Stimulated activated naive CD4-positive, alpha-beta T cell (primary cell): ENCODE results near the gene VPS9D1.
A peak's percentile ranks its signal among the peaks of the same experiment; 100 is the strongest.
"Not testable (repeated sequence)": the region's sequence is repeated elsewhere in the genome, so short reads cannot be mapped to it uniquely, and the experiment has no call there.

Experiments
- DNase-seq, 6 experiments: peaks; one replicate each; lab custom pipeline; 2025; lab: John Stamatoyannopoulos, UW

The VPS9D1 gene

GRCh38 chr16:89693931-89694783 lies 26.5 kb downstream of the VPS9D1 start:
- no peak for DNase-seq

- DNase-seq: no peak
These were observed 27.4 kb downstream of the VPS9D1 start for GRCh38 chr16:89693289-89693731.

- DNase-seq: no peak
These were observed 28.6 kb downstream of the VPS9D1 start for GRCh38 chr16:89691986-89692569.

GRCh38 chr16:89691231-89691985 lies 29.3 kb downstream of the VPS9D1 start:
- no peak for DNase-seq

GRCh38 chr16:89690392-89690901 lies 30.3 kb downstream of the VPS9D1 start:
- DNase-seq: no peak

GRCh38 chr16:89689621-89690020 lies 31.1 kb downstream of the VPS9D1 start:
- DNase-seq: not testable (repeated sequence)

- DNase-seq: no peak
These were observed 31.6 kb downstream of the VPS9D1 start for GRCh38 chr16:89689142-89689541.

- DNase-seq: no peak
These were observed 32.3 kb downstream of the VPS9D1 start for GRCh38 chr16:89688395-89688794.

GRCh38 chr16:89687092-89687940 lies 33.4 kb downstream of the VPS9D1 start:
- no peak for DNase-seq

GRCh38 chr16:89686520-89687091 lies 34.1 kb downstream of the VPS9D1 start, which contains the start of gene CDK10:
Gene CDK10 (plus strand): TSS chr16:89686689. CDS start chr16:89686711, 22 bp downstream.
- DNase-seq: peak; percentile 77 to 96 (median 89)

GRCh38 chr16:89685916-89686315 lies 34.8 kb downstream of the VPS9D1 start:
- DNase-seq: no peak

GRCh38 chr16:89678258-89678657 lies 42.4 kb downstream of the VPS9D1 start:
- no peak for DNase-seq

- DNase-seq: no peak
These were observed 48.3 kb downstream of the VPS9D1 start for GRCh38 chr16:89672177-89672941.

- DNase-seq: not testable (repeated sequence)
These were observed 49.1 kb downstream of the VPS9D1 start for GRCh38 chr16:89671565-89671964.

GRCh38 chr16:89670496-89671431 lies 49.9 kb downstream of the VPS9D1 start:
- DNase-seq: no peak

GRCh38 chr16:89669755-89670154 lies 50.9 kb downstream of the VPS9D1 start:
- DNase-seq: no peak

GRCh38 chr16:89668790-89669158 lies 51.9 kb downstream of the VPS9D1 start:
- no peak for DNase-seq

- DNase-seq: no peak
These were observed 53.1 kb downstream of the VPS9D1 start for GRCh38 chr16:89667633-89668032.

- not testable (repeated sequence) for DNase-seq
These were observed 53.7 kb downstream of the VPS9D1 start for GRCh38 chr16:89667000-89667399.
